Astrocyte of the cerebellum (primary cell): Measurements from ENCODE around the gene DGKH.
"Not testable (repeated sequence)": the region's sequence is repeated elsewhere in the genome, so short reads cannot be mapped to it uniquely, and the experiment has no call there.

Experiments used
- DNase-seq: peaks from one replicate; pipeline ENCODE4 v3.0.0-alpha.2; 2011; ENCODE audit warnings: low read depth
- H3K4me3 ChIP-seq: 2 replicates; pipeline ENCODE4 v1.5.1; 2011; ENCODE audit warnings: mild to moderate bottlenecking, low read depth, low read length, moderate library complexity
- in situ Hi-C: cut with HindIII; loops from 2 replicates; pipeline ENCODE4 v1.10.0; 2017; ENCODE audit warnings: low sequenced_read_pairs
- TF ChIP-seq, protein P1 (sequence below): IDR thresholded peaks from 2 replicates; pipeline ENCODE4 v1.5.1; 2012; ENCODE audit warnings: low read length, low read depth, moderate library complexity, mild to moderate bottlenecking; ENCODE audit errors: missing control alignments

Gene DGKH

DNA sequence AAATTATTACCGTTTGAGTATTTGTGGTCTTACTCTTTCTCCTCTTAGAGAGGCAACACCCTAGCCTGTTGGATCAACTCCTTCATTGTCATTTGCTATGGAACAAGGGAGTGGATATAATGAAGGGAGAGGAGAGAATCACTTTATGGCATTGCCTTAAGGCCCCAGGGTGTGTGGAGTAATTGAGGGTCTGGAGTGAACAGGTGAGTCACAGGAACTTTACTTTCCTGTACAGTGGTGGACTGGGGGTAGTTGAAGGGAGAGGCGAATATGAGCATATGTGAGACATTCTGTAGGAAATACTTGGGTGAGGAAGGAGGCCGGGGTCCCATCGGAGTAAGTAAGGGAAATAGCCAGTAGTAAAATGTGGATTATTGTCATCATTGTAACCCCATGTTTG is 17.0 kb downstream of the DGKH start:
- H3K4me3 ChIP-seq, result no peak overlapping the region
- no peak for DNase-seq
- TF ChIP-seq, protein P1, sequence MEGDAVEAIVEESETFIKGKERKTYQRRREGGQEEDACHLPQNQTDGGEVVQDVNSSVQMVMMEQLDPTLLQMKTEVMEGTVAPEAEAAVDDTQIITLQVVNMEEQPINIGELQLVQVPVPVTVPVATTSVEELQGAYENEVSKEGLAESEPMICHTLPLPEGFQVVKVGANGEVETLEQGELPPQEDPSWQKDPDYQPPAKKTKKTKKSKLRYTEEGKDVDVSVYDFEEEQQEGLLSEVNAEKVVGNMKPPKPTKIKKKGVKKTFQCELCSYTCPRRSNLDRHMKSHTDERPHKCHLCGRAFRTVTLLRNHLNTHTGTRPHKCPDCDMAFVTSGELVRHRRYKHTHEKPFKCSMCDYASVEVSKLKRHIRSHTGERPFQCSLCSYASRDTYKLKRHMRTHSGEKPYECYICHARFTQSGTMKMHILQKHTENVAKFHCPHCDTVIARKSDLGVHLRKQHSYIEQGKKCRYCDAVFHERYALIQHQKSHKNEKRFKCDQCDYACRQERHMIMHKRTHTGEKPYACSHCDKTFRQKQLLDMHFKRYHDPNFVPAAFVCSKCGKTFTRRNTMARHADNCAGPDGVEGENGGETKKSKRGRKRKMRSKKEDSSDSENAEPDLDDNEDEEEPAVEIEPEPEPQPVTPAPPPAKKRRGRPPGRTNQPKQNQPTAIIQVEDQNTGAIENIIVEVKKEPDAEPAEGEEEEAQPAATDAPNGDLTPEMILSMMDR, result no peak
- in situ Hi-C loops, result no loop called here

DNA sequence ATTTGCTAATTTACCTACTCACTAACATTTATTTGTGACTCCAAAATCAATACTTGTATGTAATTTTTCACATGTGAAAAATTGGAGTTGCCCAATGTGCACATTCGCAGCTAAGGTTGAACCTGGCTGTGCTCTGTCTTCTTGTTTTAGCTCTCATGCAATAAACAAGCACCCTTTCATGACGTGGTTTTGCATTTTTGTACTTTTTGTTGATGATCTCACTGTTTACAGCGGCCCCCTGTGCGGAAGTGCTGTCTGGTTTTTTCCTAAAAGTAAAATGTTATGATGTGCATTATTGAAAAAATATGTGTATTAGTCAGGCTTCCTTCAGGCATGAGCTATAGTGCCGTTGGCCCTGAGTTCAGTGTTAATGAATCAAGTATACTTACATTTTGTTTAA is 18.1 kb downstream of the DGKH start:
- TF ChIP-seq, protein P1, result no peak
- peak; percentile 54 for DNase-seq
- in situ Hi-C loops, result no loop called here
- H3K4me3 ChIP-seq, result no peak overlapping the region

DNA sequence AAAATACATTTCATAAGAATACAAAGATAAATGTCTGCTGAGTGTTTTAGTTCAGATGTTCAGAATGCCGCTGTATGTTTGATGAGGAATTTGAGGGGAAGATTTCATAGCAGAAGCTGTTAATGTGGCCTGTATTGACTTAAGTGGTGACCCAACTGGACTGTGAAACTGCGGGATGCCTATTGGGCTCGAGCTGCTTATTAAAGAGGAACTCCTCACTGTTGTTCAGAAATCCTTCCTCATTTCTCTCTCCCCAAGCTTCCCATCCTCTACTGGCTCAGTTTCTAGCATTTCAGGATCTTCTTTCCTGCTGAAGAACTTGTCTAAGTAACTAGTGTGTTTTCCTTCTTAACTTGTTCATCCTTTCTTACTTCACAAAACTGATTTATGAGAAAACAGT is 20.4 kb downstream of the DGKH start:
- in situ Hi-C loops, result no loop called here
- no peak overlapping the region for H3K4me3 ChIP-seq
- no peak for DNase-seq
- TF ChIP-seq, protein P1, result no peak

DNA sequence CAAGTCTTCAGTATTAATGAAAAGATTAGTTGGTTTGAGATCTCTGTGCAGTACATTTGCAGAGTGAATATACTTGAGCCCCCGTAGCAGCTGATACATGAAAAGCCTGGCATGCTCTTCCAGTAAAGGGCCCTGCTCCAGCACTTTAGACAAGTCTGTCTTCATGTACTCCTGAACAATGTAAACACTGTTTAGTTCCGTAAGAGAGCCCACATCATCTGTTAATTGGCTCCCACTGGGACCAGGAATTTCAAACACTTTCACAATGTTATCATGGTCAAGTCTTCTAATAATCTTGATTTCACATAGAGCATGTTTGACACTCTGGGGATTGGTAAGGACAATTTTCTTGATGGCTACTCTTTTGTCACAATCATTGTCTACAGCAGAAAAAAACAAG is 22.2 kb downstream of the DGKH start:
- DNase-seq, H3K4me3 ChIP-seq, in situ Hi-C loops: not testable (repeated sequence)

DNA sequence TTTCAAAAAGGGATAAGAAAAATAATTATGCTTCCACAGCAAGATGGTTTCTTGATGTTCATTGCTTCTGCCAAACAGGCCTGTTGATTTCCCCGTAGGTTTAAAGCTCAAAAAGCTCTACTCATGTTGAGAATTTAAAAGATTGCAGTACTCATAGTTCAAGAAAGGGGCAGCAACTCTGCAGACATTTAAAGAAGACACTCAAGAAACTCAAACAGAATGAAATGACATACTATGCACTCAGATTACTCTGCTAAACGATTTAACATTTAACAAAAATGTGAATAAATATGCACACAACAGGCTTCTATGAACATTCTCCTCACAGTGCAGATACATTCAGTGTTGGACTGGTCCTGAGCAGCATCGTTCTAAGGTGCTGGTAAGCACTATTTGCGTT is 22.7 kb downstream of the DGKH start:
- DNase-seq, in situ Hi-C loops, H3K4me3 ChIP-seq: not testable (repeated sequence)

DNA sequence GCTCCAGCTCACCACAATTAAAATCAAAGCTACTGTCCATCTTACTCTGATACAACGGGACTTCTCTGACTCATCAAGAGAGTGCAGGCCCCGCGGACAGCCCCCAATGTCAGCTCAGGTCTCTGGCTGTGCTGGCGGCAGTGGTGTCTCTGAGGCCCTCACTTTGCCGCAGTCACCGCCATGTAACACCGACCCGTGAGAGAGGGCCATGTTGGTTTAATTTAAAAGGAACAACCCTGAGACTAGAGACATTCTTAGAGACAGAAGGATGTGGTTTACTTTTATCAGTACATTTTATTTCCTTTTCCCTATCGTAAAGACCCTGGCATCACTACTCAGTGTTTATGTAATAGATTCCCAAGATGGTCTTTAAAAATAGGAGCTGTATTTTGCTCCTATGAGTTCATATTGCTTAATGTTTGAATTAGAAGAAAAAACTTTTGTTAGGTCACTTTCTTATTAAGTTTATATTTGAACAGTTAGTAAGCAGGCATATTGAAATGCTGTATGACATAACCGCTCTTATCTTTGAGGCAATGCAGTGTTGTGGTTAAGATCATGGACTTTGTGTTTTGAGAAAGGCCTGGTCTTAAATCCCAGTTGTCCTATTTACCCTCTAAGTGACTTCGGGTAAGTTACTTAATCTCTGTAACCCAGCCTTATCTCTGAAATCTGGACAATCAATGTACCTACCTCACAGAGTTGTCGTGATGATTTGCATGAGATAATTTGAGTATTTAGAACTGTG is 23.4 kb downstream of the DGKH start:
- H3K4me3 ChIP-seq, result no peak overlapping the region
- TF ChIP-seq, protein P1, result no peak

DNA sequence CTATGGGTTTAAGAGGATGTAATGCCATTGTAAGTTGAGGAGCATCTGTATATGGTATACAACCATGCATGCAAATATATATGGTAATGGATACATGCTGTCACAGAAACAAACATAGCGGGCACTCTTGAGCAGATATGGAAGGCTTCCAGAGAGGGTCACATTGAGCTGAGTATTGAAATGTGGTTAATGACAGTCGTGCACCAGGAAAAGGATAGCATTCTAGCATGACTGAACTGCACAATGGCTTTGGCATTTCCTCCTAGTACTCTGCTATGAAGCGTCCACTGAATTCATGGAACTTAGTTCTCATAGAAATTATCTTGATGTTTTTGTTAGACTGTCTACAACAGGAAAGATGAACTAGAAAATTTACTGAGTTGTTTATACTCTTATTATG is 25.2 kb downstream of the DGKH start:
- no peak overlapping the region for H3K4me3 ChIP-seq
- DNase-seq, result no peak
- in situ Hi-C loops, result no loop called here
- TF ChIP-seq, protein P1, result no peak

More for the DNA sequence above, 23.4 kb downstream of the DGKH start:
- in situ Hi-C loops, result no loop called here
- no peak for DNase-seq

DNA sequence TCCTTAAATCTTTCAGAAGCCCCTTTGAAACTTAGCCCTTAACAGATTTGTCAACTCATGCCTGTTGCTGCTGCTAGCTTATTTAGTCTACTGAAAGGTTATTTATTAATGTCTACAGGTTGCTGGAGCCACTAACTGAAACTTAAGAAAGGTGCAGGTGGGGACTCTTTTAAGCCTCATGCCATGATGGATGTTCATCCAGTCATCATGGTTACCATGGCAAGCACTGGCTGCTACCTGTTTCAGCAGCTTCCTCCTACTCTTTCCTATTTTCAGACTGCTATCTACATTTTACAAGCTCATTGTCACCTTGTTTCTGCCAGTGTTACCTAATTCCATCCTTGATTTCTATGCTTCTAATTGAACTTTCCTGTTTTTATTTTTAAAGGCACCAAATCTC is 27.1 kb downstream of the DGKH start:
- TF ChIP-seq, protein P1, result no peak
- in situ Hi-C loops, result no loop called here
- H3K4me3 ChIP-seq, result no peak overlapping the region
- DNase-seq, result no peak
